ENCODE data around the gene TMEM143.

The TMEM143 gene

DNA sequence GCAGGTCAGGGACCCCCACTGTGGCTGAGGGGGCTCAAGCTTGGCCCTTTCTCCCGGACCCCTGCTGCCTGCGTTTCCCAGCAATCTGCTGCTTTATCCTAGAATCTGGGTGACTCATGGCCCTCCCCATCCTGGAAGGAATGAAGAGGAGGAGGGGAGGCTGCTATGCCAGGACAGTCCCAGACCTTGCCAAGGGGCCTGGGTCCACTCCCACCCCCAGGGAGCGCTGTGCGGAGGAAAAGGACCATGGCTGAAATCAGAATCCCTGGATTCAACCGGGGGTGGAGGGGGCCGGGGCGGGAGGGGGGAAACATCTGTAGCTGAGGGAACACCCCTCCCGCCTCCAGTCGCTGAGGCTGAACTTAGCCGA, 73.4 kb downstream of the TMEM143 start:
- H3K23ac ChIP-seq (ENCODE audit: low read length) = no peak overlapping the region
- no peaks in the 10 kb centered on the region for H3K79me2 ChIP-seq (ENCODE audit: control insufficient read depth, insufficient read depth, low read length)
- no peak overlapping the region for H3K4me3 ChIP-seq (ENCODE audit: low read length)
- no peak overlapping the region for H2BK120ac ChIP-seq (ENCODE audit: low read depth, low read length)
- no CpG with 5 or more reads among the region's 10 CpGs for WGBS (ENCODE audit: extremely low coverage, insufficient coverage, low lambda C conversion rate)
- DNase-seq = peak; percentile 96
- H4K5ac ChIP-seq (ENCODE audit: low read length) = no peak overlapping the region
- H3K4me1 ChIP-seq (ENCODE audit: control insufficient read depth, low read depth, low read length) = no peaks in the 10 kb centered on the region
- peak overlapping the region; percentile 1 for H3K4me2 ChIP-seq (ENCODE audit: low read length)
- no peaks in the 10 kb centered on the region for H3K27me3 ChIP-seq (ENCODE audit: insufficient read depth, low read length, poor library complexity)
- no peak overlapping the region for H2AK5ac ChIP-seq (ENCODE audit: low read length)
- H2BK5ac ChIP-seq (ENCODE audit: low read length) = no peak overlapping the region
- H3K9ac ChIP-seq (ENCODE audit: low read length) = peak overlapping the region; percentile 1
- H3K4ac ChIP-seq (ENCODE audit: low read depth, low read length) = no peak overlapping the region
- peaks cover 4% of the 10 kb centered on the region for H3K36me3 ChIP-seq (ENCODE audit: control insufficient read depth, insufficient read depth, low read length)
- H4K8ac ChIP-seq (ENCODE audit: low read depth, low read length) = no peak overlapping the region
- H3K56ac ChIP-seq (ENCODE audit: low read length) = peak overlapping the region; percentile 45
- no peaks in the 10 kb centered on the region for H3K79me1 ChIP-seq (ENCODE audit: low read length)
- H2BK15ac ChIP-seq (replicated peaks; ENCODE audit: low read depth) = no peak overlapping the region
- H3K27ac ChIP-seq (ENCODE audit: low read depth, low read length) = peak overlapping the region; percentile 56
- peak overlapping the region; percentile 4 for H3K18ac ChIP-seq (ENCODE audit: low read length)

DNA sequence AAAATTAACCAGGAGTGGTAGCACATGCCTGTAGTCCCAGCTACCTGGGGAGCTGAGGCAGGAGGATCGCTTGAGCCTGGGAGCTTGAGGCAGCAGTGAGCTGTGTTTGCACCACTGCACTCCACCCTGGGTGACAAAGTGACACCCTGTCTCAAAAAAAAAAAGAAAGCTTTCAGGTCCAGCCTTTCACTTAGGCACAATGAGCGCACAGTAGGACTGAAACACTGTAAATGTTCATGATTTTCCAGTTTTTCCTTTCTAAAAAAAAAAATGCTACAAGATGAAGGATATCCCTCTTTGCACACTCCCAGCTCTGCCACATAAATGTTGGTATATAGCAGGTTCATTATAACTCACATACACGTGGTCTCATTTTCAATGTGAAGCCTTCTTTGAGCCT, 76.0 kb downstream of the TMEM143 start:
- DNase-seq = no peak
- no peak overlapping the region for H3K23ac ChIP-seq (ENCODE audit: low read length)
- no peak overlapping the region for H3K4me2 ChIP-seq (ENCODE audit: low read length)
- no peak overlapping the region for H3K18ac ChIP-seq (ENCODE audit: low read length)
- no peaks in the 10 kb centered on the region for H3K79me2 ChIP-seq (ENCODE audit: control insufficient read depth, insufficient read depth, low read length)
- no peak overlapping the region for H3K4me3 ChIP-seq (ENCODE audit: low read length)
- H3K27ac ChIP-seq (ENCODE audit: low read depth, low read length) = no peak overlapping the region
- H3K4ac ChIP-seq (ENCODE audit: low read depth, low read length) = no peak overlapping the region
- no peak overlapping the region for H2BK120ac ChIP-seq (ENCODE audit: low read depth, low read length)
- WGBS (ENCODE audit: extremely low coverage, insufficient coverage, low lambda C conversion rate) = no CpG with 5 or more reads among the region's 3 CpGs
- no peaks in the 10 kb centered on the region for H3K27me3 ChIP-seq (ENCODE audit: insufficient read depth, low read length, poor library complexity)
- H3K4me1 ChIP-seq (ENCODE audit: control insufficient read depth, low read depth, low read length) = no peaks in the 10 kb centered on the region
- H2AK5ac ChIP-seq (ENCODE audit: low read length) = no peak overlapping the region
- no peak overlapping the region for H4K5ac ChIP-seq (ENCODE audit: low read length)
- H3K79me1 ChIP-seq (ENCODE audit: low read length) = no peaks in the 10 kb centered on the region
- peaks cover 11% of the 10 kb centered on the region for H3K36me3 ChIP-seq (ENCODE audit: control insufficient read depth, insufficient read depth, low read length)
- no peak overlapping the region for H3K56ac ChIP-seq (ENCODE audit: low read length)
- H2BK15ac ChIP-seq (replicated peaks; ENCODE audit: low read depth) = no peak overlapping the region
- H4K8ac ChIP-seq (ENCODE audit: low read depth, low read length) = no peak overlapping the region
- H3K9ac ChIP-seq (ENCODE audit: low read length) = no peak overlapping the region
- no peak overlapping the region for H2BK5ac ChIP-seq (ENCODE audit: low read length)

DNA sequence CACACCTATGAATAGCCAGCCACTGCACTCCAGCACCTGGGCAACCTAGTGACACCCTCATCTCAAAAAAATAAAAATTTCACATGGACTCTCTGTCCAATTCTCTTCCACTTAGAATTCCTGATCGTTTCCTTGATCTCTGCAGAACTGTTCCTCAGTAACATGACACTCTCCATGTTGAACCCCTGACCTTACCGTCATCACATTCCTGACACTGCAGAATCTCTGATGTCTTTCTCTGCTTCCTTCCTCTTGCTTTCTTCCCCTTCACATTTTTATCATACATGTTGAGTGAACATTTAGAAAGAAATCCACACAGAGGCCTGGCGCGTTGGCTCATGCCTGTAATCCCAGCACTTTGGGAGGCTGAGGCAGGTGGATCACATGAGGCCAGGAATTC, 78.8 kb downstream of the TMEM143 start:
- Histone ChIP-seq H2BK120ac (ENCODE audit: low read depth, low read length) (no peak overlapping the region), H3K79me2 (ENCODE audit: control insufficient read depth, insufficient read depth, low read length) (no peaks in the 10 kb centered on the region), H3K4ac (ENCODE audit: low read depth, low read length) (no peak overlapping the region), H2BK5ac (ENCODE audit: low read length) (no peak overlapping the region), H3K27me3 (ENCODE audit: insufficient read depth, low read length, poor library complexity) (no peaks in the 10 kb centered on the region), H3K79me1 (ENCODE audit: low read length) (no peaks in the 10 kb centered on the region), H3K9ac (ENCODE audit: low read length) (no peak overlapping the region), H4K8ac (ENCODE audit: low read depth, low read length) (no peak overlapping the region), H3K27ac (ENCODE audit: low read depth, low read length) (no peak overlapping the region), H3K4me2 (ENCODE audit: low read length) (no peak overlapping the region), H4K5ac (ENCODE audit: low read length) (no peak overlapping the region), H3K36me3 (ENCODE audit: control insufficient read depth, insufficient read depth, low read length) (peaks cover 18% of the 10 kb centered on the region), H2BK15ac (replicated peaks; ENCODE audit: low read depth) (no peak overlapping the region), H3K18ac (ENCODE audit: low read length) (no peak overlapping the region), H3K4me1 (ENCODE audit: control insufficient read depth, low read depth, low read length) (no peaks in the 10 kb centered on the region), H3K4me3 (ENCODE audit: low read length) (no peak overlapping the region), H2AK5ac (ENCODE audit: low read length) (no peak overlapping the region), H3K23ac (ENCODE audit: low read length) (no peak overlapping the region), H3K56ac (ENCODE audit: low read length) (no peak overlapping the region)
- DNase-seq = no peak
- no CpG with 5 or more reads among the region's 4 CpGs for WGBS (ENCODE audit: extremely low coverage, insufficient coverage, low lambda C conversion rate)

DNA sequence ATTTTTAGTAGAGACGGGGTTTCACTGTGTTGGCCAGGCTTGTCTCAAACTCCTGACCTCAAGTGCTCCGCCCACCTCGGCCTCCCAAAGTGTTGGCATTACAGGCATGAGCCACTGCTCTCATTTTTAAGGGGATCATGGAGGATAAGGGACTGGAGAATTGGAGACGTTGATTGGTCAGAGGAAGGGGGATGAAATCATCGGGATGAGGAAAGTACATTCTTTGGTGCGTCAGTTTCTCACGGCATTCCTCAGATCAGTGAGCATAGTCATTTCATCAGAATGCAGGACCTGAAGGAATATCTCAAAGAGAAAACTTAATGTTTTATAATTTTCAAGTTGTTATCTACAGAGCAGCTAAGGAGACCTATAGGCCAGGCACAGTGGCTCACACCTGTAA, 79.8 kb downstream of the TMEM143 start:
- no peaks in the 10 kb centered on the region for H3K27me3 ChIP-seq (ENCODE audit: insufficient read depth, low read length, poor library complexity)
- no peaks in the 10 kb centered on the region for H3K79me1 ChIP-seq (ENCODE audit: low read length)
- no peak overlapping the region for H3K4me2 ChIP-seq (ENCODE audit: low read length)
- H3K4me3 ChIP-seq (ENCODE audit: low read length) = no peak overlapping the region
- no peak overlapping the region for H3K56ac ChIP-seq (ENCODE audit: low read length)
- no peaks in the 10 kb centered on the region for H3K4me1 ChIP-seq (ENCODE audit: control insufficient read depth, low read depth, low read length)
- H3K79me2 ChIP-seq (ENCODE audit: control insufficient read depth, insufficient read depth, low read length) = no peaks in the 10 kb centered on the region
- no peak overlapping the region for H3K9ac ChIP-seq (ENCODE audit: low read length)
- no peak overlapping the region for H3K23ac ChIP-seq (ENCODE audit: low read length)
- H4K5ac ChIP-seq (ENCODE audit: low read length) = no peak overlapping the region
- H3K18ac ChIP-seq (ENCODE audit: low read length) = no peak overlapping the region
- H2BK5ac ChIP-seq (ENCODE audit: low read length) = no peak overlapping the region
- DNase-seq = peak; percentile 31
- no CpG with 5 or more reads among the region's 7 CpGs for WGBS (ENCODE audit: extremely low coverage, insufficient coverage, low lambda C conversion rate)
- H3K36me3 ChIP-seq (ENCODE audit: control insufficient read depth, insufficient read depth, low read length) = peaks cover 18% of the 10 kb centered on the region
- no peak overlapping the region for H4K8ac ChIP-seq (ENCODE audit: low read depth, low read length)
- no peak overlapping the region for H2BK15ac ChIP-seq (replicated peaks; ENCODE audit: low read depth)
- H2AK5ac ChIP-seq (ENCODE audit: low read length) = no peak overlapping the region
- no peak overlapping the region for H3K4ac ChIP-seq (ENCODE audit: low read depth, low read length)
- no peak overlapping the region for H3K27ac ChIP-seq (ENCODE audit: low read depth, low read length)
- H2BK120ac ChIP-seq (ENCODE audit: low read depth, low read length) = no peak overlapping the region

All from mesendoderm (in vitro differentiated cells).